HCT116 (cell line): ENCODE measurements around the gene GABPB1. TPM values are rescaled to one million over a fixed set of nuclear protein-coding genes. Genes with fewer than 3 reads are reported as not detected.
"Not testable (repeated sequence)": the region's sequence is repeated elsewhere in the genome, so short reads cannot be mapped to it uniquely, and the experiment has no call there.

Source experiments
- ATAC-seq: fragments of 200-7000 bp; cut with Tn5 transposase; 2 replicates; pipeline ENCODE4 v1.9.1; 2020; ENCODE audit warnings: mild to moderate bottlenecking, moderate library complexity
- BruUV-seq: library from RNA; stranded (reverse); fragments of 400-500 nt; replicated peaks from 2 replicates; lab custom pipeline; 2021; lab: Mats Ljungman, UMichigan
- CTCF ChIA-PET: fragments of 300-600 bp; sonication (Branson Sonifier 250); formaldehyde crosslinking; loops from one replicate; lab custom pipeline; 2021; ENCODE audit warnings: antibody characterized with exemption; lab: Charles Lee
- POLR2A ChIA-PET: fragments of 300-600, 350-600 bp; sonication (Branson Sonifier 250); formaldehyde crosslinking; loops from one replicate; lab custom pipeline; 2021; ENCODE audit warnings: antibody characterized with exemption; lab: Charles Lee
- RAD21 ChIA-PET, 2 experiments: fragments of 300-600 bp; sonication (Branson Sonifier 250); formaldehyde crosslinking; loops; one replicate each; lab custom pipeline; 2023; ENCODE audit warnings: low total read pairs in 2 of 2; ENCODE audit not compliant: uncharacterized antibody in 2 of 2, unreplicated experiment in 2 of 2, low non-redundant PET in 1 of 2; lab: Charles Lee
- DNase-seq: peaks from one replicate; pipeline ENCODE4 v3.0.0-alpha.2; 2010; ENCODE audit warnings: low read depth, low spot score
- H2AFZ ChIP-seq: fragments of 200-600 bp; shearing (Covaris generic), sonication (generic); 2 replicates; pipeline ENCODE4 v1.6.1; 2017; ENCODE audit warnings: low read depth, mixed run types, mixed read lengths, antibody characterized with exemption, low read length; ENCODE audit not compliant: poor library complexity, severe bottlenecking
- H3K27ac ChIP-seq: 2 replicates; pipeline ENCODE4 v1.5.1; 2012; ENCODE audit warnings: low read depth, low read length
- H3K27me3 ChIP-seq: fragments of 200-600 bp; sonication (generic); 2 replicates; pipeline ENCODE4 v1.6.1; 2016; ENCODE audit warnings: mixed run types, low read length, mixed read lengths; ENCODE audit not compliant: insufficient read depth
- H3K36me3 ChIP-seq, 2 experiments: fragments of 200-500 bp in 1 of 2; fragments of 200-600 bp in 1 of 2; sonication (Bioruptor generic) in 1 of 2; sonication (generic) in 1 of 2; 2 replicates each; pipeline versions ENCODE4 v1.5.1 to v1.6.1; 2014 to 2016; ENCODE audit warnings: low read length in 2 of 2, inconsistent platforms in 1 of 2, mixed read lengths in 1 of 2, mixed run types in 1 of 2; ENCODE audit not compliant: insufficient read depth in 2 of 2, control insufficient read depth in 1 of 2
- H3K4me1 ChIP-seq, 2 experiments: fragments of 200-600 bp in 1 of 2; sonication (generic) in 1 of 2; 2 replicates each; pipeline versions ENCODE4 v1.5.1 to v1.6.1; 2012 to 2017; ENCODE audit warnings: low read length in 2 of 2, inconsistent platforms in 1 of 2, mild to moderate bottlenecking in 1 of 2, mixed read lengths in 1 of 2, mixed run types in 1 of 2, moderate library complexity in 1 of 2; ENCODE audit not compliant: insufficient read depth in 2 of 2, control insufficient read depth in 1 of 2
- H3K4me2 ChIP-seq: fragments of 200-600 bp; sonication (generic); 2 replicates; pipeline ENCODE4 v1.6.1; 2017; ENCODE audit warnings: mixed run types, low read length, mixed read lengths
- H3K4me3 ChIP-seq, 2 experiments: fragments of 200-600 bp in 1 of 2; sonication (generic) in 1 of 2; replicated peaks in 1 of 2; 2 replicates each; pipeline ENCODE4 v1.5.1; 2011 to 2016; ENCODE audit warnings: low read length in 2 of 2, control low read depth in 1 of 2, low read depth in 1 of 2, mild to moderate bottlenecking in 1 of 2, mixed read lengths in 1 of 2, mixed run types in 1 of 2
- H3K79me2 ChIP-seq: fragments of 200-600 bp; sonication (generic); 2 replicates; pipeline ENCODE4 v1.6.1; 2017; ENCODE audit warnings: mild to moderate bottlenecking, mixed run types, low read length, moderate library complexity, mixed read lengths; ENCODE audit not compliant: insufficient read depth
- H3K9ac ChIP-seq: fragments of 200-600 bp; sonication (generic); 2 replicates; pipeline ENCODE4 v1.6.1; 2016; ENCODE audit warnings: low read length, mixed read lengths
- H3K9me2 ChIP-seq: fragments of 200-600 bp; sonication (generic), shearing (Covaris generic); 2 replicates; pipeline ENCODE4 v1.6.1; 2017; ENCODE audit warnings: mixed run types, mild to moderate bottlenecking, moderate library complexity; ENCODE audit not compliant: insufficient read depth
- H3K9me3 ChIP-seq, 2 experiments: fragments of 200-500 bp in 1 of 2; fragments of 200-600 bp in 1 of 2; sonication (Bioruptor generic) in 1 of 2; sonication (generic) in 1 of 2; 2 replicates each; pipeline ENCODE4 v1.6.1; 2014 to 2017; ENCODE audit warnings: low read length in 2 of 2, mixed read lengths in 2 of 2, inconsistent platforms in 1 of 2, low read depth in 1 of 2, mild to moderate bottlenecking in 1 of 2, mixed run types in 1 of 2, moderate library complexity in 1 of 2; ENCODE audit not compliant: control insufficient read depth in 1 of 2, insufficient read depth in 1 of 2
- H4K20me1 ChIP-seq: fragments of 200-600 bp; sonication (generic), shearing (Covaris generic); 2 replicates; pipeline ENCODE4 v1.6.1; 2017; ENCODE audit warnings: mixed run types, mild to moderate bottlenecking, moderate library complexity; ENCODE audit not compliant: insufficient read depth
- EGR1 ChIP-seq: IDR thresholded peaks from 2 replicates; pipeline ENCODE4 v1.6.1; 2012; ENCODE audit warnings: low read depth
- ELF1 ChIP-seq: IDR thresholded peaks from 2 replicates; pipeline ENCODE4 v1.6.1; 2012; ENCODE audit warnings: low read depth, borderline replicate concordance
- EZH2 ChIP-seq: fragments of 200-600 bp; sonication (generic); IDR thresholded peaks from 2 replicates; pipeline ENCODE4 v1.6.1; 2017; ENCODE audit warnings: antibody characterized with exemption, mixed run types
- EZH2phosphoT487 ChIP-seq: fragments of 200-600 bp; IDR thresholded peaks from 2 replicates; pipeline ENCODE4 v1.6.1; 2018; ENCODE audit warnings: antibody characterized with exemption, borderline replicate concordance
- JUND ChIP-seq: IDR thresholded peaks from 2 replicates; pipeline ENCODE4 v1.6.1; 2012
- RAD21 ChIP-seq: IDR thresholded peaks from 2 replicates; pipeline ENCODE4 v1.6.1; 2012; ENCODE audit warnings: low read depth, mild to moderate bottlenecking
- REST ChIP-seq: IDR thresholded peaks from 2 replicates; pipeline ENCODE4 v1.6.1; 2012; ENCODE audit warnings: low read depth
- SIN3A ChIP-seq: IDR thresholded peaks from 2 replicates; pipeline ENCODE4 v1.6.1; 2012; ENCODE audit warnings: low read depth
- ZBTB33 ChIP-seq: IDR thresholded peaks from 2 replicates; pipeline ENCODE4 v1.6.1; 2011; ENCODE audit warnings: mild to moderate bottlenecking, low read length, moderate library complexity; ENCODE audit not compliant: insufficient replicate concordance; ENCODE audit errors: extremely low read depth
- ZFX ChIP-seq: fragments of 450-650 bp; IDR thresholded peaks from 2 replicates; pipeline ENCODE4 v1.6.1; 2017
- intact Hi-C: fragments of 100-400 bp; cut with micrococcal nuclease; formaldehyde crosslinking; loops from 2 replicates; pipeline ENCODE4 v1.10.0; 2022
- total RNA-seq: library from RNA; stranded (reverse); gene quantifications from one replicate; pipeline ENCODE4 v1.2.1, GENCODE V29; 2021; ENCODE audit not compliant: unreplicated experiment
- TF ChIP-seq, protein P1 (sequence below): IDR thresholded peaks from 2 replicates; pipeline ENCODE4 v1.6.1; 2012

Gene GABPB1
- total RNA-seq, 1 experiment from 2014 or later = 20.1 TPM

DNA sequence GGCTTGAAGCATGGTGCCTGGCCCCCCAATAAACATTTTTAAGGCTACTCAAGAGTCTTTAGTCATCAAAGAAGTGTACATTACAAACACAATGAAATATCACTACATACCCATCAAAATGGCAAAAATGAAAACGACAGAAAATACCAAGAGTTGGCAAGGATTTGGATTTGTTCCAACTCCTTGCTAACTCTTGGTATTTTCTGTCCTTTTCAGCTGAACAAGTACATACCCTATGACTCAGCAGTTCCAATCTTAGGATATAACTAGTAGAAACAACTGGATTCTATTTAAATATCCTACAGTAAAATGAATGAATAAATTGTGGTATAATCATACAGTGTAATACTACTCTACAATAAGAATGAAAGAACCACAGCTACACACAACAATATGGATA lies 25.1 kb upstream of the GABPB1 start (continued):
- TF ChIP-seq REST (no peak), RAD21 (no peak), ELF1 (no peak)
- TF ChIP-seq, all 23 proteins: peak for 0

DNA sequence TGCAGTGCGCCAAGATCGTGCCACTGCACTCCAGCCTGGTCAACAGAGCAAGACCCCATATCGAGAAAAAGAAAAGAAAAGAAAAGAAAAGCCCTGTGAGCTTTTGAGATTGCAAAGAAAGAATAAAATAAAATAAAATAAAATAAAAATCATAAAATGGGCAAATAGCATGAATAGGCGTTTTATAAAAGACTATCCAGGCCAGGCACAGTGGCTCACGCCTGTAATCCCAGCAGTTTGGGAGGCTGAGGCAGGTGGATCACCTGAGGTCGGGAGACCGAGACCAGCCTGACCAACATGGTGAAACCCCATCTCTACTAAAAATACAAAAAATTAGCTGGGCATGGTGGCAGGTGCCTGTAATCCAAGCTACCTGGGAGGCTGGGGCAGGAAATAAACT lies 24.4 kb upstream of the GABPB1 start:
- POLR2A ChIA-PET, ATAC-seq, H3K4me2 ChIP-seq, RAD21 ChIA-PET, H3K4me1 ChIP-seq, H3K27me3 ChIP-seq, H3K9me2 ChIP-seq, H3K79me2 ChIP-seq, intact Hi-C loops, H3K36me3 ChIP-seq, H3K27ac ChIP-seq, BruUV-seq, H3K9ac ChIP-seq, H4K20me1 ChIP-seq, DNase-seq, H3K9me3 ChIP-seq, H2AFZ ChIP-seq, CTCF ChIA-PET, H3K4me3 ChIP-seq: not testable (repeated sequence)

GRCh38 chr15:50378776-50379175 lies 23.8 kb upstream of the GABPB1 start:
- ATAC-seq (no peak), DNase-seq (no peak)
- no peak overlapping the region for H3K4me3 ChIP-seq
- ChIA-PET CTCF (no interaction called here), POLR2A (no interaction called here), RAD21 (no interaction called here)
- H2AFZ ChIP-seq = no peak overlapping the region
- intact Hi-C loops = no loop called here
- BruUV-seq = no TSS peak
- H3K4me2 ChIP-seq = no peak overlapping the region
- H3K27me3 ChIP-seq = no peaks in the 10 kb centered on the region
- no peaks in the 10 kb centered on the region for H3K36me3 ChIP-seq
- peaks cover 6% of the 10 kb centered on the region; the same call in 1 of the 2 replicates for H3K9me2 ChIP-seq
- no peak overlapping the region for H3K27ac ChIP-seq
- H3K79me2 ChIP-seq = no peaks in the 10 kb centered on the region
- H4K20me1 ChIP-seq = no peaks in the 10 kb centered on the region
- H3K9me3 ChIP-seq = no peaks in the 10 kb centered on the region
- peaks cover 0 to 4% of the 10 kb centered on the region in 2 experiments; a peak in 1 of 4 replicates for H3K4me1 ChIP-seq
- H3K9ac ChIP-seq = no peak overlapping the region
- TF ChIP-seq ZBTB33 (no peak), EGR1 (no peak), JUND (no peak), SIN3A (no peak), EZH2phosphoT487 (no peak), EZH2 (no peak), ZFX (no peak)
- TF ChIP-seq, protein P1, sequence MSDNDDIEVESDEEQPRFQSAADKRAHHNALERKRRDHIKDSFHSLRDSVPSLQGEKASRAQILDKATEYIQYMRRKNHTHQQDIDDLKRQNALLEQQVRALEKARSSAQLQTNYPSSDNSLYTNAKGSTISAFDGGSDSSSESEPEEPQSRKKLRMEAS = no peak
